ENCODE measurements around the gene C1orf159. TPM values are rescaled to one million over a fixed set of nuclear protein-coding genes. Genes with fewer than 3 reads are reported as not detected.

C1orf159 gene
- polyA plus RNA-seq, 1 donor from 2014 or later, result 31.5 TPM

DNA sequence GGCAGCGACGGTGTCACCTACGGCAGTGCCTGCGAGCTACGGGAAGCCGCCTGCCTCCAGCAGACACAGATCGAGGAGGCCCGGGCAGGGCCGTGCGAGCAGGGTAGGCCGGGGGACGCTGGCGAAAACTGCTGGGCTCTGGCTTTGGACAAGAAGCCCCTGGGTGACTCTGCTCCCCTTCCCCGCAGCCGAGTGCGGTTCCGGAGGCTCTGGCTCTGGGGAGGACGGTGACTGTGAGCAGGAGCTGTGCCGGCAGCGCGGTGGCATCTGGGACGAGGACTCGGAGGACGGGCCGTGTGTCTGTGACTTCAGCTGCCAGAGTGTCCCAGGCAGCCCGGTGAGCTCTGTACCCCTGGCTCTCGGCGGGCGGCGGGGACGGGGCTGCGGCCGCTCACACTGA is 72.0 kb downstream of the C1orf159 start:
- no peak overlapping the region for H3K4me3 ChIP-seq (ENCODE audit: low read length)
- TF ChIP-seq CTCF (IDR thresholded peaks at IDR 0.05; ENCODE audit: poor library complexity, severe bottlenecking), result no peak
- H3K9ac ChIP-seq (ENCODE audit: low read length), result no peak overlapping the region
- no peak overlapping the region for H3K4me2 ChIP-seq (ENCODE audit: low read length)
- no peaks in the 10 kb centered on the region for H3K79me2 ChIP-seq (replicated peaks; ENCODE audit: insufficient read depth, low read length)
- H4K20me1 ChIP-seq (ENCODE audit: insufficient read depth), result no peaks in the 10 kb centered on the region
- H2AFZ ChIP-seq (ENCODE audit: low read depth, low read length), result no peak overlapping the region
- no peaks in the 10 kb centered on the region for H3K36me3 ChIP-seq (ENCODE audit: insufficient read depth, low read length)
- H3F3A ChIP-seq (ENCODE audit: insufficient read depth, low read length, poor library complexity, severe bottlenecking), result no peaks in the 10 kb centered on the region
- no peaks in the 10 kb centered on the region for H3K9me3 ChIP-seq (ENCODE audit: low read length)
- no peaks in the 10 kb centered on the region for H3K9me2 ChIP-seq (ENCODE audit: insufficient read depth, low read length)
- no peaks in the 10 kb centered on the region for H3K27me3 ChIP-seq (ENCODE audit: insufficient read depth, low read depth, low read length)
- no peak overlapping the region for H3K27ac ChIP-seq (ENCODE audit: low read length)

DNA sequence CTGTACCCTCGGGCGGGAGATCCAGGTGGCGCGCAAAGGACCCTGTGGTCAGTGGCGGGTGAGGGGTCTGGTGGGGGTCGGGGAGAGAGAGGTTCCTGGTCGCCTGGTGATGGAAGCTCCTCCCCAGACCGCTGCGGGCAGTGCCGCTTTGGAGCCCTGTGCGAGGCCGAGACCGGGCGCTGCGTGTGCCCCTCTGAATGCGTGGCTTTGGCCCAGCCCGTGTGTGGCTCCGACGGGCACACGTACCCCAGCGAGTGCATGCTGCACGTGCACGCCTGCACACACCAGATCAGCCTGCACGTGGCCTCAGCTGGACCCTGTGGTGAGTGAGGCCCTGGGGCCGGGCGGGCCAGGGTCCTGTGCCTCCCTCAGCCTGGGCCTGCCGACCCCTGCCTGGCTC is 72.5 kb downstream of the C1orf159 start:
- H3K9me3 ChIP-seq (ENCODE audit: low read length), result no peaks in the 10 kb centered on the region
- no peaks in the 10 kb centered on the region for H3K9me2 ChIP-seq (ENCODE audit: insufficient read depth, low read length)
- H3K27ac ChIP-seq (ENCODE audit: low read length), result no peak overlapping the region
- H3F3A ChIP-seq (ENCODE audit: insufficient read depth, low read length, poor library complexity, severe bottlenecking), result no peaks in the 10 kb centered on the region
- no peaks in the 10 kb centered on the region for H3K27me3 ChIP-seq (ENCODE audit: insufficient read depth, low read depth, low read length)
- no peak overlapping the region for H3K4me2 ChIP-seq (ENCODE audit: low read length)
- no peak overlapping the region for H3K9ac ChIP-seq (ENCODE audit: low read length)
- H3K36me3 ChIP-seq (ENCODE audit: insufficient read depth, low read length), result no peaks in the 10 kb centered on the region
- no peaks in the 10 kb centered on the region for H4K20me1 ChIP-seq (ENCODE audit: insufficient read depth)
- no peak overlapping the region for H3K4me3 ChIP-seq (ENCODE audit: low read length)
- H3K79me2 ChIP-seq (replicated peaks; ENCODE audit: insufficient read depth, low read length), result no peaks in the 10 kb centered on the region
- TF ChIP-seq EP300 (conservative IDR thresholded peaks at IDR 0.05; ENCODE audit: poor library complexity, severe bottlenecking) (no peak), TAF1 (IDR thresholded peaks at IDR 0.05; ENCODE audit: low read depth) (no peak), POLR2AphosphoS5 (IDR thresholded peaks at IDR 0.05) (no peak), CTCF (IDR thresholded peaks at IDR 0.05; ENCODE audit: poor library complexity, severe bottlenecking) (no peak), EZH2 (IDR thresholded peaks at IDR 0.05; ENCODE audit: borderline replicate concordance, insufficient read depth, low read length, poor library complexity, severe bottlenecking) (no peak), MXI1 (conservative IDR thresholded peaks at IDR 0.05; ENCODE audit: poor library complexity, severe bottlenecking) (no peak), RAD21 (conservative IDR thresholded peaks at IDR 0.05) (no peak), SMC3 (conservative IDR thresholded peaks at IDR 0.05; ENCODE audit: poor library complexity) (no peak)
- TF ChIP-seq, protein P1, sequence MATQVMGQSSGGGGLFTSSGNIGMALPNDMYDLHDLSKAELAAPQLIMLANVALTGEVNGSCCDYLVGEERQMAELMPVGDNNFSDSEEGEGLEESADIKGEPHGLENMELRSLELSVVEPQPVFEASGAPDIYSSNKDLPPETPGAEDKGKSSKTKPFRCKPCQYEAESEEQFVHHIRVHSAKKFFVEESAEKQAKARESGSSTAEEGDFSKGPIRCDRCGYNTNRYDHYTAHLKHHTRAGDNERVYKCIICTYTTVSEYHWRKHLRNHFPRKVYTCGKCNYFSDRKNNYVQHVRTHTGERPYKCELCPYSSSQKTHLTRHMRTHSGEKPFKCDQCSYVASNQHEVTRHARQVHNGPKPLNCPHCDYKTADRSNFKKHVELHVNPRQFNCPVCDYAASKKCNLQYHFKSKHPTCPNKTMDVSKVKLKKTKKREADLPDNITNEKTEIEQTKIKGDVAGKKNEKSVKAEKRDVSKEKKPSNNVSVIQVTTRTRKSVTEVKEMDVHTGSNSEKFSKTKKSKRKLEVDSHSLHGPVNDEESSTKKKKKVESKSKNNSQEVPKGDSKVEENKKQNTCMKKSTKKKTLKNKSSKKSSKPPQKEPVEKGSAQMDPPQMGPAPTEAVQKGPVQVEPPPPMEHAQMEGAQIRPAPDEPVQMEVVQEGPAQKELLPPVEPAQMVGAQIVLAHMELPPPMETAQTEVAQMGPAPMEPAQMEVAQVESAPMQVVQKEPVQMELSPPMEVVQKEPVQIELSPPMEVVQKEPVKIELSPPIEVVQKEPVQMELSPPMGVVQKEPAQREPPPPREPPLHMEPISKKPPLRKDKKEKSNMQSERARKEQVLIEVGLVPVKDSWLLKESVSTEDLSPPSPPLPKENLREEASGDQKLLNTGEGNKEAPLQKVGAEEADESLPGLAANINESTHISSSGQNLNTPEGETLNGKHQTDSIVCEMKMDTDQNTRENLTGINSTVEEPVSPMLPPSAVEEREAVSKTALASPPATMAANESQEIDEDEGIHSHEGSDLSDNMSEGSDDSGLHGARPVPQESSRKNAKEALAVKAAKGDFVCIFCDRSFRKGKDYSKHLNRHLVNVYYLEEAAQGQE (IDR thresholded peaks at IDR 0.05; ENCODE audit: borderline replicate concordance), result no peak
- no peak overlapping the region for H2AFZ ChIP-seq (ENCODE audit: low read depth, low read length)

Data from neural cell (in vitro differentiated cells).